GM19438 (cell line): ENCODE results near the gene SDK2.

Experiments used
- ATAC-seq: cut with Tn5 transposase; IDR thresholded peaks from one replicate; pipeline ENCODE4 v1.9.1; 2021; ENCODE audit warnings: low read depth; ENCODE audit not compliant: unreplicated experiment

SDK2 gene

DNA sequence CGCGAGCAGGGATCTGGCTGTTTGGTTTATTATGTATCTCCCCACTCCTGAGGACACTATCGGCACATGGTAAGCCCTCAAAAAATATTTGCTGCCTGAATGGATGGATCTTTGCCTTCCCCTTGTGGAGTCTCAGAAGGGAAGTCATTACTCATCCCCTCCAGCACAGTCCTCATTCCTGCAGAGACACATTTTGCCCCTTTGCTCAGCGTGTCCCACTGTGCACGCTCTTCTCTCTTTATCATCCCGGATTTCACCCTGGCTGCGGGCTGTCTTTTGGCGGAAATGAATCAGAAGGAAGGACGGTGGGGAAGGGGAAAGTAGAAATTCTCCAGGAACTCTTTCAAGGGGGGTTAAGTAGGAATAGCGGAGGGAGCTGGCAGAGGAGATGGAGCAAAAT lies 207.3 kb downstream of the SDK2 start:
- ATAC-seq: no peak

DNA sequence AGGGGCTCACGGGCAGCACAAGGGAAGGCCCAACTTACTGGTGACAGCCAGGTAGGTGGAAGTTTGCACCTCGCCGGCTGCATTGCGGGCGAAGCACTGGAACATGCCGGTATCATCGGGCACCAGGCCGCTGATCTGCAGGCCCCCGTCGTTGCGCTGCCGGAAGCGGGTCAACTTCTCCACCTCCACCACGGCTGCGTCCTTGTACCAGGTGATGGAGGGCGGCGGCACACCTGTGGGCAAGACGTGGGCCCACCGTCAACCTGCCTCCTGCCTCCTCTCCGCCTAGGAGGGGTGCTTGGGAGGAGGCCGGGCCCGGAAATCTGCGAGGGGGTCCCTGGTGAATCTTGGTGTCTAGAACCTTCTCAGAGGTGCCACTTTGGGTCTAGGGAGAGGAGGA lies 208.8 kb downstream of the SDK2 start:
- no peak for ATAC-seq

- ATAC-seq: no peak
Observed at GRCh38 chr17:73434154-73434553, 210.1 kb downstream of the SDK2 start.

GRCh38 chr17:73433501-73433900 lies 210.7 kb downstream of the SDK2 start:
- no peak for ATAC-seq

DNA sequence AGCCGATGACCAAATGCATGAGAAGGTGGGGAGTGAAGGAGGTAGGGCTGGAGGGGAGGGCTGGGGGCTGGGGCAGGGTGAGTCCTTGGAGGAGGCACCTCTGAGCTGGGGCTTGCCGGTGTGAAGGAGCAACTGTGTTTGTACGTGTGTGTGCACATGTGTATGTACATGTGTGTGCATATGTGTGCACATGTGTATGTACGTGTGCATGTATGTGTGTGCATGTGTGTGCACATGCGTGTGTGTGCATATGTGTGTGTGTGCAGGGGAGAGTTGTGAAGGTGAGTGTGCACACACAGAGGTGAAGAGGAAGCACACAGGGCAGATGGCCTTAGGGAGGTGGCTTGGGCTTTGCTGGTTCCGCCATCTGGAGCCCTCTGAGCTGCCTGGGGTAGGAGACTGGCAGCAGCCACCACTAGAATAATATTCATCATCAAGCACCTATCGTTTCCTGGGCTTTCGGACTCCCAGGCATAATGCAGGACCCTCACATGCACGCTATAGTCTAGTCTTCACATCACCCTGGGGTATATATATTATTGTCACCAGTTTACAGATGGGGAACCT lies 211.5 kb downstream of the SDK2 start:
- no peak for ATAC-seq

- ATAC-seq: no peak
Observed at GRCh38 chr17:73431401-73432205, 212.6 kb downstream of the SDK2 start.

DNA sequence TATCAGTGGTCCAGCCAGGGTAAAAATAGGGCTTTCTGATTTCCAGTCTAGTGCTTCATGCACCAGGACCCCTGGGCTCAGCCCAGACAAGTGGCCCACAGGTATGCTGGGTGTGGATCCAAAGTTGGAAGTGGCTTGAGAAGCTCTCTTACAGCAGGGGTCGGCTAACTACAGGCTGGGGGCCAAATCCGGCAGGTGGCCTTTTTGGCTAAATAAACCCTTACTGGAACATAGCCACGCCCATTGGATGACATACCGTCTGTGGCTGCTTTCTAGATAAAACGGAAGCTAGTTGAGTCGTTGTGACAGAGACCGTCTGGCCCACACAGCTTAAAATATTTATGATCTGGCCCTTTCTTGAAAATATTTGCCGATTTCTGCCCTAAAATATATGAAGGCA lies 213.4 kb downstream of the SDK2 start:
- ATAC-seq: no peak

- no peak for ATAC-seq
Observed at GRCh38 chr17:73430165-73430680, 214.0 kb downstream of the SDK2 start.

- ATAC-seq: no peak
Observed at GRCh38 chr17:73429440-73430164, 214.6 kb downstream of the SDK2 start.

GRCh38 chr17:73427198-73427597 lies 217.0 kb downstream of the SDK2 start:
- no peak for ATAC-seq

- ATAC-seq: no peak
Observed at GRCh38 chr17:73424571-73424970, 219.7 kb downstream of the SDK2 start.

DNA sequence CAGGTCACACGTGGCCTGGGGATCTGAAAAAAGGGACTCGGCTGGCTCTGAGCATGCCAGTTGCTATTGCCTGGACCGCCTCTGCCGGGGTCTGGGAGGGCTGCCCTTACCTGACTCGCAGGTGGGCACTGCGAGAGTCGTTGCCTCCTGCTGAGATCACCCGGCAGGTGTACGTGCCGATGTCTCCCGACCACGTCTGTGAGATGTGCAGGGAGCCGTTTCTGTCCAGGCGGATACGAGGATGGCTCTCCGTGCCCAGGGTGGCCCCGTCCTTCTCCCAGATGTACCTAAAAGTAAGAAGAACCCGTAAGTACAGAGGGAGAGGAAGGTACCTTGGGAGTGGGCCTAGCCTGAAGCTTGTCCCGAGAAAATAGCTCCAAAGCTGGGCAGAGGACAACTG lies 220.4 kb downstream of the SDK2 start:
- ATAC-seq: no peak

- ATAC-seq: no peak
Observed at GRCh38 chr17:73423159-73423715, 221.0 kb downstream of the SDK2 start.

DNA sequence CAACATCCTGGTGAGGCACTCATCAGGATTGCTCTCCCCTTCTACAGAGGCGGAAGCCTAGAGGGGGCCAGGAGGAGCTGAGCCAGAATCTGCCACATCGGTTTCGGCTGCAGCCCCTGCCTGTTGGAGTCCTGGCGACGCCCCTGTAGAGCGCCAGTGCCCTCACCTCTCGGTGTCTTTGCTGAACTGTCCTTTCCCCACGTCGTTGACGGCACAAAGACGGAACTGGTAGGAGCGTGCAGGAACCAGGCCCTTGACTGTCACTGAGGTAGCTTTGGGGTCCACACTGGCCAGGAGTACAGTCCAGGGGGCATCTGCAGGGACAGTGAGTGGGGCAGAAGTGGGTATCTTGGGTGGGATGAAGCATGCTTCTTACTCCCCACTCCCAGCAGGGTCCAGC lies 222.1 kb downstream of the SDK2 start:
- no peak for ATAC-seq

- ATAC-seq: no peak
Observed at GRCh38 chr17:73420897-73421296, 223.3 kb downstream of the SDK2 start.

- no peak for ATAC-seq
Observed at GRCh38 chr17:73419881-73420280, 224.4 kb downstream of the SDK2 start.

- no peak for ATAC-seq
Observed at GRCh38 chr17:73419051-73419450, 225.2 kb downstream of the SDK2 start.

GRCh38 chr17:73415782-73416181 lies 228.5 kb downstream of the SDK2 start:
- ATAC-seq: no peak

DNA sequence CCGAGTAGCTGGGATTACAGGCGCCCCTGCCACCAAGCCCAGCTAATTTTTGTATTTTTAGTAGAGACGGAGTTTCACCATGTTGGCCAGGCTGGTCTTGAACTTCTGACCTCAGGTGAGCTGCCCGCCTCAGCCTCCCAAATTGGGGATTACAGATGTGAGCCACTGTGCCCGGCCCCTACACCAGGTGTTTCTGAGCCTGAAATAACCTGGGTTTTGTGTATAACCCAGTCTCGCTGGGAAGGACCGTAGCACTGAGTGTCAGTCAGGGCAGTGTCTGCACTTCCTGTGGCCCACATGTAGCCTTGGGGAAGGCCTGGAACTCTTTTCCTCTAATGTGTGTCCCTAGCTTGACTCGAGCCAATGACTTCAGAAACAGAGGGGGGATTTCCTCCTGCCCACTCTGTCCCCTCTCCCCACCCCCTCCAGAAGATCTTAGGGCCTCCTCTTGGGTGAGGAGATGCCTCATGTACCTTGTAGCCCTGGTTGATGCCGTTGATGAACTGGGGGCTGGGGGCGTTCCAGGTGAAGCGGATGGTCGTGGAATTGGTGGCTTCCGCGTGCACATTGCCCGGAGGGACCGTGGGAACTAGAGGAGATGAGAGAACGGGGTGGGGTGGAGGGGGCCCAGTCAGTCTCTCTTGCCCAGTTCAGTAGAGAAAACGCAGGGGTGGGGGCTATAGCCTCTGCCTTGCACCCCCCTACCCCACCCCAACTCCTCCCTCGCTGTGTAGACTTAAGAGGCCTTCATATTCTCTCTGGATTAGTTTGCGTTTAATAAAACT lies 229.9 kb downstream of the SDK2 start:
- no peak for ATAC-seq

GRCh38 chr17:73412914-73413313 lies 231.3 kb downstream of the SDK2 start:
- no peak for ATAC-seq
